GM21526 (cell line): ENCODE results near the gene LENEP.
"Not testable (repeated sequence)": the region's sequence is repeated elsewhere in the genome, so short reads cannot be mapped to it uniquely, and the experiment has no call there.

Experiments used
- ATAC-seq: cut with Tn5 transposase; IDR thresholded peaks from one replicate; pipeline ENCODE4 v1.9.1; 2021; ENCODE audit warnings: moderate library complexity; ENCODE audit not compliant: unreplicated experiment, low FRiP score

LENEP gene

GRCh38 chr1:154974102-154974807 is 19.1 kb upstream of the LENEP start, which contains the start of gene CKS1B:
Gene CKS1B, plus strand, starts transcription at chr1:154974681. Its CDS starts 65 bp downstream, at chr1:154974746.
- ATAC-seq, result peak; percentile 74

GRCh38 chr1:154974808-154975408 is 18.5 kb upstream of the LENEP start:
- peak; percentile 38 for ATAC-seq

- ATAC-seq, result no peak
These were observed 17.9 kb upstream of the LENEP start for GRCh38 chr1:154975409-154976059.

GRCh38 chr1:154977762-154978161 is 15.6 kb upstream of the LENEP start:
- ATAC-seq, result not testable (repeated sequence)

- ATAC-seq, result no peak
These were observed 15.0 kb upstream of the LENEP start for GRCh38 chr1:154978360-154978759.

GRCh38 chr1:154982341-154982740 is 11.0 kb upstream of the LENEP start:
- peak; percentile 10 for ATAC-seq

- ATAC-seq, result peak; percentile 87
These were observed 10.3 kb upstream of the LENEP start, which contains the start of gene FLAD1 for GRCh38 chr1:154982897-154983648. Gene FLAD1, plus strand, starts transcription at chr1:154983344. Its CDS starts 351 bp downstream, at chr1:154983695.

- ATAC-seq, result no peak
These were observed 9.5 kb upstream of the LENEP start for GRCh38 chr1:154983776-154984466.

- ATAC-seq, result not testable (repeated sequence)
These were observed 6.7 kb upstream of the LENEP start for GRCh38 chr1:154986736-154987135.

GRCh38 chr1:154987326-154987725 is 6.1 kb upstream of the LENEP start:
- no peak for ATAC-seq

GRCh38 chr1:154988058-154988954 is 5.1 kb upstream of the LENEP start:
- ATAC-seq, result no peak

GRCh38 chr1:154989195-154989860 is 4.1 kb upstream of the LENEP start:
- ATAC-seq, result no peak

- ATAC-seq, result no peak
These were observed 3.1 kb upstream of the LENEP start for GRCh38 chr1:154990276-154990675.

- ATAC-seq, result no peak
These were observed 440 bp upstream of the LENEP start for GRCh38 chr1:154992721-154993571.

- ATAC-seq, result no peak
These were observed 842 bp downstream of the LENEP start for GRCh38 chr1:154994269-154994587.

- no peak for ATAC-seq
These were observed 1.2 kb downstream of the LENEP start for GRCh38 chr1:154994591-154994990.

GRCh38 chr1:154995301-154995983 is 2.1 kb downstream of the LENEP start:
- not testable (repeated sequence) for ATAC-seq
